Testis (tissue), 3 donors: ENCODE measurements around the gene SGPP2. TPM values are rescaled to one million over a fixed set of nuclear protein-coding genes. Genes with fewer than 3 reads are reported as not detected.

ENCODE experiments used
- DNase-seq: peaks from one replicate; pipeline ENCODE4 v3.0.0-alpha.2; 2019
- H3K27ac ChIP-seq, 2 donors: fragments of 200-600 bp; sonication (generic); one replicate each; pipeline ENCODE4 v1.5.1; 2019
- H3K27me3 ChIP-seq: fragments of 200-600 bp; sonication (generic); one replicate; pipeline ENCODE4 v1.5.1; 2019
- H3K36me3 ChIP-seq: fragments of 200-600 bp; sonication (generic); one replicate; pipeline ENCODE4 v1.5.1; 2017; ENCODE audit warnings: low read depth; ENCODE audit errors: missing control alignments
- H3K4me1 ChIP-seq: fragments of 200-600 bp; sonication (generic); one replicate; pipeline ENCODE4 v1.5.1; 2019
- H3K4me3 ChIP-seq, 2 donors: fragments of 200-600 bp; sonication (generic); one replicate each; pipeline ENCODE4 v1.5.1; 2017 to 2019
- H3K9me3 ChIP-seq: fragments of 200-600 bp; sonication (generic); one replicate; pipeline ENCODE4 v1.5.1; 2017
- CTCF ChIP-seq, 3 experiments: fragments of 450-650 bp in 2 of 3; fragments of 200-600 bp in 1 of 3; sonication (generic) in 1 of 3; IDR thresholded peaks; one replicate each; pipeline ENCODE4 v1.5.1; 2016 to 2019; ENCODE audit warnings: antibody characterized with exemption in 3 of 3, mild to moderate bottlenecking in 2 of 3, moderate library complexity in 1 of 3
- POLR2A ChIP-seq: fragments of 450-650 bp; IDR thresholded peaks from one replicate; pipeline ENCODE4 v1.6.1; 2017; ENCODE audit warnings: antibody characterized with exemption, mild to moderate bottlenecking, moderate library complexity
- WGBS, 2 donors: methylation state at CpG; one replicate each; pipeline ENCODE4 v1.1.5; 2018; 5-methylcytosine and 5-hydroxymethylcytosine counted together
- intact Hi-C: fragments of 100-400 bp; cut with DNase I; formaldehyde crosslinking; loops from one replicate; pipeline ENCODE4 v1.15.1; 2023; ENCODE audit warnings: low total_unique reads
- polyA plus RNA-seq: library from polyadenylated mRNA; stranded (reverse); fragments of 350-450 nt; fragmentation: Illumina TruSeq; extraction: RNeasy Lipid Tissue Mini Kit (QIAGEN cat#74804); gene quantifications from one replicate; pipeline ENCODE4 v1.2.3, GENCODE V29; 2014; ENCODE audit warnings: low read depth, low replicate concordance; ENCODE audit not compliant: insufficient read depth
- total RNA-seq, 2 donors: library from RNA; depleted of rRNA; stranded (reverse); fragments of >200 nt; gene quantifications; one replicate each; pipeline ENCODE4 v1.2.3, GENCODE V29; 2016

The SGPP2 gene
- total and polyA plus RNA-seq, 3 donors from 2014 or later = 3.0 to 5.9 (median 3.1) TPM

- Histone ChIP-seq H3K27ac (no peak overlapping the region), H3K27me3 (no peaks in the 10 kb centered on the region), H3K4me1 (no peaks in the 10 kb centered on the region), H3K4me3 (peak overlapping the region; percentile 51 to 57), H3K9me3 (no peaks in the 10 kb centered on the region), H3K36me3 (no peaks in the 10 kb centered on the region)
- no peak for DNase-seq
- no peak for TF ChIP-seq POLR2A
- no peak for TF ChIP-seq CTCF (IDR thresholded peaks at IDR 0.05)
- intact Hi-C loops = no loop called here
- 35 to 45% methylated on average over 21 to 23 of the region's 23 CpGs for WGBS, 2 donors
Measured at GRCh38 chr2:222423632-222424275, 589 bp upstream of the SGPP2 start.

- peak; percentile 18 for DNase-seq
- TF ChIP-seq POLR2A = no peak
- no peak for TF ChIP-seq CTCF (IDR thresholded peaks at IDR 0.05)
- no peaks in the 10 kb centered on the region for H3K27me3 ChIP-seq
- intact Hi-C loops = no loop called here
- no peaks in the 10 kb centered on the region for H3K36me3 ChIP-seq
- H3K27ac ChIP-seq = no peak overlapping the region
- no peaks in the 10 kb centered on the region for H3K4me1 ChIP-seq
- 18 to 36% methylated on average over 21 to 42 of the region's 74 CpGs for WGBS, 2 donors
- peak overlapping the region; percentile 51 to 57 for H3K4me3 ChIP-seq
- no peaks in the 10 kb centered on the region for H3K9me3 ChIP-seq
Measured at GRCh38 chr2:222424729-222425671, 657 bp downstream of the SGPP2 start.

GRCh38 chr2:222427646-222428301 is 3.4 kb downstream of the SGPP2 start:
- H3K4me1 ChIP-seq = no peaks in the 10 kb centered on the region
- TF ChIP-seq CTCF (IDR thresholded peaks at IDR 0.05) (no peak), POLR2A (no peak)
- H3K27ac ChIP-seq = no peak overlapping the region
- no peaks in the 10 kb centered on the region for H3K27me3 ChIP-seq
- no peak overlapping the region for H3K4me3 ChIP-seq
- no peaks in the 10 kb centered on the region for H3K36me3 ChIP-seq
- H3K9me3 ChIP-seq = no peaks in the 10 kb centered on the region
- intact Hi-C loops = no loop called here
- DNase-seq = no peak
- WGBS, 2 donors = 69 to 75% methylated on average over 3 of the region's 3 CpGs

- TF ChIP-seq CTCF (IDR thresholded peaks at IDR 0.05) (no peak), POLR2A (no peak)
- Histone ChIP-seq H3K9me3 (no peaks in the 10 kb centered on the region), H3K4me3 (no peak overlapping the region), H3K36me3 (no peaks in the 10 kb centered on the region), H3K27ac (no peak overlapping the region), H3K27me3 (no peaks in the 10 kb centered on the region), H3K4me1 (no peaks in the 10 kb centered on the region)
- no peak for DNase-seq
- intact Hi-C loops = no loop called here
- WGBS, 2 donors = 87 to 95% methylated on average over 3 of the region's 3 CpGs
Measured at GRCh38 chr2:222430071-222430470, 5.7 kb downstream of the SGPP2 start.
